Activated CD4-positive, CD25-positive, alpha-beta regulatory T cell treated with anti-CD3 and anti-CD28 coated beads, Interleukin-2, amount 50 U/mL, for 16 hours (primary cell): ENCODE results near the gene SOX13.
"Not testable (repeated sequence)": the region's sequence is repeated elsewhere in the genome, so short reads cannot be mapped to it uniquely, and the experiment has no call there.

ENCODE experiments used
- DNase-seq: peaks from one replicate; pipeline ENCODE4 v3.0.0-alpha.2; 2020; ENCODE audit warnings: low read depth, low spot score

The SOX13 gene

DNA sequence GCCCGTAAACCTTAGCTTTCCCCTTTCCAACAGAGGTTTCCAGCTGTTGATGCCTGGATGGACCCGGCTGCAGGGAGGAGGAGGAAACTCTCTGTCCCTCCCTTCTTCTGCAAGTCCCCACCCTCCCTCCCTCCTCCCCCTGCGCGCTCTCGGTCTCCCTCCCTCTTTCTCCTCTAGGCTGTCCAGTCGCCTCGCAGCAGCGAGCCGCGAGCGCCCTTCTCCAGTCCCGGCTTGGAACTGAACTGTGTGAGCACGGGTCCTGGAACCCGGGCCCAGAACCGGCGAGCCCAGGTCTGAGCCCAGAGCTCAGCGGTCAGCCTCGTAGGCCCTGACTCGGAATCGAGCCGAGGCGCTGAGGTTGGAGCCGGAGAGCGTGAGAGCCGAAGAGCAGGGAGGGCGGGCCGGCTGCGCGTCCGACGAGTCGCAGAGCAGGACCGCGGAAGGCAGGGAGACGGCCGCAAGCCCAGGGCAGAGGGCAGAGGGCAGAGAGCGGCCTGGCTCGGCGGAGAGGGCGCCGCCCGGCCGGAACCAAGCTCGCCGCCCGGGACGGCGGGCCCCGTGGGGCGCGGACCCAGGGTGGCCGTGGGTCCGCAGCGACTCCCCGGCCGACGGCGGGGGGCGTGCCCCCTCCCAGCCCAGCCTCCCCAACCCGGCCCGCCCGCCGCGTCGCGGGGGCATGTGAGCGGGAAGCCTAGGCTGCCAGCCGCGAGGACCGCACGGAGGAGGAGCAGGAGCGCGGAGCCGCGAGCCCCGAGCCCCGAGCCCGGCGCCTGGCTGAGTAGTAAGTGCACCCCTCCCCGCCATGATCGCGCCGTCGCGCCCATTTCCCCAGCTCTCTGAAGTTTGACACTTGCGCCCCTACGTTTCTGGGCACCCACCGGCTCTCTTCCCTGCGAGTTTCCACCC is at the start of gene SOX13:
Gene SOX13, plus strand, starts transcription at position 185 of the 906 bp plus-strand sequence. CDS start 39,801 bp downstream, outside the sequence.
- DNase-seq: no peak

DNA sequence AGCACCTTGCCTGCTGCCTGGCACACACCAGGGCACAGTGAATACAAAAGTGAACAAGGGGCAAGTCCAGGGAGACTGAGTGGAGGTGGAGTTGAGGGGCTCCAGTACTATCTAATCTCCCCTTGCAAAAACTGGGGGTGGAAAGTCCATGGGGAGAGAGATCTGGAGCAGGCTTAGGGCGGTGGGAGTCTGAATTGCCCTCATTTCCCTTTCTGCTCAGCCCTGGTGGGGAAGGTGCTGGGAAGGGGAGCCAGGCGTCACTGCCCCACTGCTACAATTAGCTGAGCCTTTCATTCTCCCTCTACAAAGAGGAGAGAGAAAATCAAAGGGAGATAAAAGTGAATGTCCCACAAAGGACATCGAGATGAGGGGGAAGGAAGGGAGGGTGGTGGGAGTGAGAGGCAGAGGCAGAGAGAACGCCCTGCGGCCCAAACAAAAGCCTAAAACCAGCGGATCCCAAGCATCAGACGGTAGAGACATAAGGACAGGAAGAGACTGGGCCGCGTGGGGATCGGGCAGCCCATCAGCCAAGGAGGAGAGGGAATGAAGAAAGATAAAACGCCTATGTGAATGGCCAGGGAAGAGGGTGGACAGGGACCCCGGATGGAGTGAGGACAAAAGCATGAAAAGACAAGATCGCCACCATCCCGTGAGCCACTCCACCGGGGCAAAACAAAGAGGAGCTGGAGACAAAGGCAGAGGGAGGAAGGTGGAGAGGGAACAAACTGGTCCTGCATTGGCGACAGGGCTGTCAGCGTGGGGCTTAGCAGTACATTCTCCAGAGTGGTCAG is 46.8 kb upstream of the SOX13 start:
- no peak for DNase-seq

DNA sequence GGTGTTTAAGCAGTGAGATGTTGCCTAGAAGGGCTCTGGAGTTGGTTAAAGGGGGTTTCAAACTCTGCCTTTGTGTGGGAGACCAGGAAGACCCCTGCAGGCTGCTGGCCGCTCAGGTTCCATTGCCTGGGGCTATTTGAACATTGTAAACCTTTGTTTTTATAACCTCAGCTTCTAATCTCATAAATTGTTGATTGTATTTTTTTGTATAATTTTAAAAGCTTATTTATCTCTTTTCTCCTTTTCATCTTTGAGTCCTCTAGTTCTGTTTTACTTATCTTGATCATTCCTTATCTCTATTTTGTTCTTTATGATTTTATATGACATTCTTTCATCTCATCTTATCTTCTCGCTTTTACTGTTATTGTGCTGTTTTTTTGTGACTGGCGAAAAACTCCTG is 45.5 kb upstream of the SOX13 start:
- no peak for DNase-seq

DNA sequence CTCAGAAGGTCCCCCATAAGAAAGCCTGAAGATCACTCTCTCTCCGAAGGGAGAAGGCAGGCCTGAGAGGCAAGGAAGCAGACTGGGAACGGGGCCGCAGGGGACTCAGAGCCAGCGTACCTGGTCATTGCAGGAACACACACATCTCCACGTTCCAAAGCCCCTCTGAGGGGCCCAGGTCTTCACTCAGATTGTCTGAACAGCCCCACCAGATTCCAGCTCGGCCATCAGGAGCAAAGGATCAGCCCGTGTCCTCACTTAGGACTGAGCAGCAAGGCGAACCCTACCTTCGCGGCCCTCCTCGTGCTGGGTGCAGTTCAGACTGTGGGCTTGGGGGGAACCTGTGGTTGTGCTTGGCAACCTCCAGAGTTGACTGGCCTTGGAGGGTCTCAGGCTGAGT is 43.9 kb upstream of the SOX13 start:
- no peak for DNase-seq

DNA sequence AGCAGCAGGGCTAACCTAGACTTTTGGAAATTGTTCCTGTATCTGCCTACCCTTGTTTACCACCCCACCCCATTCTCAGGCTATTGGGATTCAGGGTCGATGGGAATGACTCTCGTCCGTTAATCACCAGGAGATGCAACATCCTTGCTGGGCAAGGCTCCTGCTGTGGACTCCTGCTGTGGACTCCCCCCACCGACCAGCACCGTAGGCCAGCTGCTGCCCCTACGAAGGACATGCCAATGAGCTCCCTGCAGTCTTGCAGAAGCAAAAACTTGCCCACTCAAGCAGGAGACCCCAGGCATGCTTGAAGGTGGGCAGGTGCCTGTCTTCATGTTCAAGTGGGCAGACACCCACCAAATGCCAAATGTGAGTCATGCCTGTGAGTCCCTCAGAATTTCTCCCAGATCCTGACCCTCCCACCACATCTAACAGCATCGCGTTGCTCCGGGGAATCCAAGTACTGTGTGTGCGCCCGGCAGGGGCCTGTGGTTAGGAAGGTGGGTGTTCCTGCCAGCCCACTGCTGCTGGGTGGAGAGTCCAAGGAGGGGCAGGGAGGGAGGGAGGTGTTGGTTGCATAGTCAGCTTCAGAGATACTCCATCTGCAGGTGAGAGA is 41.7 kb upstream of the SOX13 start:
- no peak for DNase-seq

DNA sequence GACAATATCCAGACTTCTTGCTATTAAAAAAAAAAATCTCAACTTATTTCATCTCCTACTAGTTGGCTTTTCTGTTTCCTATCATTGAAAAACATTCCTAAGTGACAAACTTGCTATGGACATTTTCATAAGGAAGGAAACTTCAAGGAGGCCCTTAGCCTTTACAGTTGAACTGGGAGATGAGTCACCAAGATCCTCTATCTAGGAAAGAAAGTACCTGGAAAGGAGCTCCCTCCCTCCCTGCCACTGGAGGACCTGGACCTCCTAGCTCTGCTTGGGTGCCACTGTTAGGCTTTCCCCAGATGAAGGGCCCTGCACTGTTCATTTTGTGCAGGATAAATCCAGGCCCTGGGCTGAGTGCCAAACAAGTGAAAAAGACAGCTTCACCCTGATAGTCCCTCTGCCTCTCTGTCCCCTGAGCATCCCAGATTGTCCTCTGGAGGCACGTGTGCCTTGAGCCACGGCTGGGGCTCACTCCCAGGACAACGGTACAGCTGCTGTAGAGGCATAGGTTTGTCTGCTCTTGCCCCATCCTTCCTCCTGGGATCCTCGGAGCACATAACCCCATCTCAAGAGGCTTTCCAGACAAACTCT is 40.2 kb upstream of the SOX13 start:
- no peak for DNase-seq

DNA sequence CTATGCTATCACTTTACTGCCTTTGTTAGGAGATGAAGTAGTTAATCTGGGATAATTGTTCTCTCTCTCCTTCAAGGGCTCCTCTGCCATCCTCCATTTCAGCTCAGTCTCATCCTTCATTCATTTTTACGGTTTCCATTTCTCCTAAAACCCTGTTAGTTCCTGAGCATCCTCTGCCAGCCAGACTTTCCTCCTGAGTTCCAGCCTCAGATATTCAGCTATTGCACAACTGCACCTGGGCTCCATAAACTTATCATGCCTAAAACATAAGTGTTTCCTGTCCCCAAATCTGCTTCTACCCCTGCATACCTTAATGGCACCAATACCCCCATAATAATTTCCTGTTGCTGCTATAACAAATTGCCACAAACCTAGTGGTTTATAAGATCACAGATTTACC is 39.6 kb upstream of the SOX13 start:
- no peak for DNase-seq

DNA sequence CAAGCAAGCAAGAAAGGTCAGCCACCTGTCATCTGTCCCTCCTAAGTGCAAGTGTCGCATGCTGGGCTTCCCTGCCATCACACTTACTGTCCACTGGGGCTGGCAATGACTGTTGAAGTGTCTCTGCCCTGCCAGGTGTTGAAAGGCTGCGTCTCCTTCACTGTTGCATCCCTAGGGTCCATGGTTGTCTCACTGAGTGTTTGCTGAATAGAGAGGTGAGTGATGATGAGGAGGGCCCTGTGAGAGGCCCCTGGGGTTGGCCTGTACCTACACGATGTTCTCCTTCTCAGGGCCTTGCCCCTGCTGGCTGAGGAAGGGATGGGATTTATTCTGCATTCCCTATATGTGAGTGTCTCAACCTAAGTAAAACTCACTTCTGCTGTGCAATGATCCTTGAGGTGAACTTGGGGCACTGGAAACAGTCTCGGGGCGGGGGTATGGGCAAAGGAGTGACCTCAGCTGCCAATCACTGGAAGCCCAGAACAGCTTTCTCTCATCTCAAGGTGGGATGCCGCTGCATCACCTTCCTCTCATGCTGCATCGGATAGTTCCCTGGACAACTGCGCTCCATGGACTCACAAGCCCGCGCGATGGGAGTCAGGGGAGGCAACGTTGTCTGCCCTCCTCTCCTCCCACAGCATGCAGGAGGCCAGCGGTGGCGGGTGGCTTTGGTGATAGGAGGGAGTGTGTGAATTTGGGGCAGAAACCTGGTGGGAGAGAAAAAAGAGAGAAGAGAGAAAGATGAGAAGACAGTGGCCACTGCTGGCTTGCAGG is 35.8 kb upstream of the SOX13 start:
- no peak for DNase-seq

DNA sequence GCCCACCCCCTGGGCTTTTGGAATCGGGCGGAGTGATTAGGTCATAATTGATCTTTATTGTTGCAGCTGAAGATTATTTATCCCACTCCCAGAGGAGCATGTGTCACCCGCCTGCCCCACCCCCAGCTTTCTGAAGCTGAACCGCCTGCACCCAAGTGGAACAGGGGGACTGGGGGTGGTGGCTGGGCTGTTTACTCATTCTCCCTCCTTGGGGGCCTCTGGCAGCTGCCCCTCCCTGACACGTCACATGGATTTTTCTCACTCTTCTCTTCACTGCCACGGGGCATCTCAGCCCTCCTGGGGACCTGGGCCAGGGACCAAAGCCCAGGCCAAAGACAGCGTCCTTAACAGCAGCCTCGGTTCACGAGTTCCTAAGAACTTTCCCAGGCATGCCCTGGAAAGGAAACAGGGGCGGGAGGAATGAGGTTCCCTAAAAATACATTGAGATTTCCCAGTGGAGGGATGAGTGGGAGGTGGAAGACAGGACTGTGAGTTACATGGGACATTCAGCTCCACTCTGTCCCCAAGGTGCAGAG is 31.6 kb upstream of the SOX13 start:
- DNase-seq: no peak

DNA sequence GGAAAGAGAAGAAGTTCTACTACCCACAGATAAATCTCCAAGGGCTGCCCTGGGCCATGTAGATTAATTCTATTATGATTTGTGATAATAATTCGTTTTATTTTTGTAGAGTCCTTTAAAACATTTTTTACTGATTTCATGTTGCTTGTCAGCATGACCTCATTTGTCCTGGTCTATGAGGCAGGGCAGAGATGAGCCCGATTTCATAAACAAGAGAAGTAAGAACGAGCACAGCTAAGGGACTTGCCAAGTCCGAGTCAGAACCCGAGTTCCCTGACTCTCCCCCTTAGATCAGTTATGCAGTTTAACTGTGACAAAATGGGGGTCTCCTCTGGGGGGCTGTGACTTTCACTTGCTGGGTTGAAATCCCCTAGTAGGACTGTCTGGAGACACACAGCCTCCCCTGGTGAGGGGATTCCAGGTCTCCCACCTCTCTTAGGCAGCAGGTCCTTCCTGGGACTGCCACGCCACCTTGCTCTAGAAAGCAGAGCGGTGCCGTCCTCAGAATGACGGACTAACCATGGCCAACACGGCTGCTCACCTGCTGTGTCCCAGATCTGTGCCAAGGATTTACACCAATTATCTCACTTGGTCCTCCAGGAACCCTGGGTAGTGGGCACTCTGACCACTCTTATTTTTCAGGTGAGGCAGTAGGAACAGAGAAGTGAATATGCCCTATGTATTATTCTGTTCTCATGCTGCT is 31.0 kb upstream of the SOX13 start:
- no peak for DNase-seq

DNA sequence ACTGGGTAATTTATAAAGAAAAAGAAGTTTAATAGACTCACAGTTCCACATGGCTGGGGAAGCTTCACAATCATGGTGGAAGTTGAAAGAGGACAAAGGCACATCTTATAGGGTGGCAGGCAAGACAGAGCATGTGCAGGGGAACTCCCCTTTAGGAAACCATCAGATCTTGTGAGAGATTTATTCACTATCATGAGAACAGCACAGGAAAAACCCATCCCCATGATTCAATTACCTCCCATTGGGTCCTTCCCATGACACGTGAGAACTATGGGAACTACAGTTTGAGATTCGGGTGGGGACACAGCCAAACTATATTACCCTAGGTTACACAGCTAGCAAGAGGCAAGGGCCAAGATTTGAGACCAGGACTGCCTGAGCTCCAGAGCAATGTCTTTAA is 30.4 kb upstream of the SOX13 start:
- no peak for DNase-seq

DNA sequence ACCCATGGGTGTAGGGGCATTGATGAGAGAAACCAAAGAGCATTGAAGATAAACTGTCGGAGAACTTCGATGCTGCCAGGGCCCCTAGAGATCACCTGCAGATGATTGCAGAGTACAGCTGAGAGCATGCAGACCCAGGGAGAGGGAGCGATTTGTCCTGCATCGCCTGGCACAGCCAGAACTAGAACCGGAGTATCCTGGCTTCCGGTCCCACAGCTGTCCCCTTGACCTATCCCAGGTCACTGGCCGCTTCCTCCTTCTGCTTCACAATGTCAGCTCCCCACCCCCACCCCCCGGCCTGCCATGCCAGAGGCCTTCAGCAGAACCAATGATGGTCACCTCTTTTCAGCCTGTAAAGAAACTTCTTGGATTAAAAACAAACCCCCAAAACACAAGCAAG is 29.2 kb upstream of the SOX13 start:
- DNase-seq: no peak

DNA sequence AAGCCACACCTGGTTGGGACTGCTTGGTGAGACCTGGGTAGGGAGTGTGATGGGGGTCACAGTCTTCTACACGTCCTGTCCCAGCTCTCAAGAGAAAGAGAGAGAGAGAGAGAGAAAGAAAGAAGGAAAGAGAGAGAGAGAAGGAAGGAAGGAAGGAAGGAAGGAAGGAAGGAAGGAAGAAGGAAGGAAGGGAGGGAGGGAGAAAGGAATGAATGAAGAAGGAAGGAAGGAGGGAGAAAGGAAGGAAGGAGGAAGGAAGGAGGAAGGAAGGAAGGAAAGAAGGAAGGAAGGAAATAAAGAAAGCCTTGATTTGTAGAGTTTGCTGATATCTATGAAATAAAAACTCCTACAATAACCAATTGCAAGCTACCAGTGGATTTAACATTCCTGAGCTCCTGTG is 28.5 kb upstream of the SOX13 start:
- no peak for DNase-seq

DNA sequence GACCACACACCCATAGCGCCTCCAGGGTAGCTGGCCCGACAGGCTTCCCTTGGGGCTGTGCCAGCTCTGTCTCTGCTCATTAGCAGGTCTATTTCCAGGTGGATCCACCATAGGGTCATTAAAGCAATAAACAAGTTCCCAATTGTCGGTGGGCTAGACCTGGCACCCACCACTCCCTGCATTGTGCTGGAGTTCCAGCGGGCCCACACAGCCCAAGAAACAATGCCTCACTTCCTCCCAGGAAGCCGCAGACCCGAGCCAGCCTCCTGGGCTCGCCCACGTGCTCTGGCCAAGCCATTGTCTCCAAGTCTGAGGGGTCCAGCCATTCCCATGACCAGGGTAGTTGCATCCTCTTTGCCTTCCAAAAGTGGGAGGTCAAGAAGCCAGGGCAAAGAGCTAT is 27.5 kb upstream of the SOX13 start:
- no peak for DNase-seq

DNA sequence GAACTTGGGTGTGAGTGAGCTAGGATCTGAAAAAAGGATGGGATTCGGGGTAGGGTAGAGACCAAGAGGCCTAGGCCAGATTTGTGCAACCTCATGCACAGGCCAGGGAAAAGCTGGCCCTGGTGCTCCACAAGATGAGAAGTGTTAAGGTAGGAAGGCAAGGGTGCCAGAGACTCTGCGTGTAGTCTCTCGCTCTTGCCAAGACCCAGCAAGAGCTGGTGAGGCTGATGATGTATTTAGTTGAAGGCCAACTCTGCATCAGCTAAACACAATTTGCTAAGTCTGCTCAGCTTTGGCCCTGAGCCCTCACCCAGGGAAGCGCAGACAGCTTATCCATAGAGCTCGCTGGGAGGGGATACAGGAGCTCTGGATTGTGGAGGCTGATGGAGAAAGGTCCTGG is 26.6 kb upstream of the SOX13 start:
- DNase-seq: no peak

DNA sequence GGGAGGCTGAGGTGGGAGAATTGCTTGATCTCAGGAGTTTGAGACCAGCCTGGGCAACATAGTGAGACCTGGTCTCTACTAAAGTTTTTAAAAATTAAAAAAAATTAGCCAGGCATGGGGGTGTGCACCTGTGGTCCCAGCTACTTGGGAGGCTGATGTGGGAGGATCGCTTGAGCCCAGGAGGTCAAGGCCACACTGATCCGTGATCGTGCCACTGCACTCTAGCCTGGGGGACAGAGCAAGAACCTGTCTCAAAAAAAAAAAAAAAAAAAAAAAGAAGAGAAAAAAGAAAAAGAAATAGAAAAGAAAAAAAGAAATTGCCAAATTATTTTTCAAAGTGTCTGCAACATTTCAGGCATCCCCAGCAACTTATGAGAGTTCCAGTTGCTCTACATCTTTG is 24.1 kb upstream of the SOX13 start:
- not testable (repeated sequence) for DNase-seq

DNA sequence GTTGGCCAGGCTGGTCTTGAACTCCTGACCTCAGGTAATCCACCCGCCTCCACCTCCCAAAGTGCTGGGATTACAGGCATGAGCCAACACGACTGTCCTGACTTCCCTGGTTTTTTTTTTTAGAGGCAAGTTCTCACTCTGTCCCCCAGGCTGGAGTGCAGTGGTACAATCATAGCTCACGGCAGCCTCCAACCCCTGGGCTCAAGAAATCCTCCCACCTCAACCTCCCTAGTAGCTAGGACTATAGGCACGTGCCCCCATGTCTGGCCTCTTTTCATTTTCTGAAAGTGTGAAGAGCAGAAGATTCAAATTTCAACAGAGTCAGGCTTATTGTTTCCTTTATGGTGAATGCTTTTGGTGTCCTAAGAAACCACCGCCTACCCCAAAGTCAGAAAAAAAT is 21.7 kb upstream of the SOX13 start:
- no peak for DNase-seq

DNA sequence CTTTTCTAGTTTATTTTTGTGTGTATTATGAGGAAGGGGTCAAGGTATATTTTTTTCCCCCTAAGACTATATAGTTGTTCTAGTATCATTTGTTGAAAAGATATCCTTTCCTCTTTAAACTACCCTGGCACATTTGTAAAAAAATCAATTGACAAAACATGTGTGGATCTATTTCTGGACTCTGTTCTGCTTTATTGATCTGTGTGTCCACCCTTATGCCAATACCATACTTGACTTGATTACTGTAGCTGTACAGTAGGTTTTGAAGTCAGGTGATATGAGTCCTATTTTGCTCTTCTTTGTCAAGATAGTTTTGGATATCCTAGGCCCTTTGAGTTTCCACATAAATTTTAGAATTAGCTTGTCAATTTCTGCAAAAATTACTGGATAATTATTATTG is 21.2 kb upstream of the SOX13 start:
- no peak for DNase-seq

DNA sequence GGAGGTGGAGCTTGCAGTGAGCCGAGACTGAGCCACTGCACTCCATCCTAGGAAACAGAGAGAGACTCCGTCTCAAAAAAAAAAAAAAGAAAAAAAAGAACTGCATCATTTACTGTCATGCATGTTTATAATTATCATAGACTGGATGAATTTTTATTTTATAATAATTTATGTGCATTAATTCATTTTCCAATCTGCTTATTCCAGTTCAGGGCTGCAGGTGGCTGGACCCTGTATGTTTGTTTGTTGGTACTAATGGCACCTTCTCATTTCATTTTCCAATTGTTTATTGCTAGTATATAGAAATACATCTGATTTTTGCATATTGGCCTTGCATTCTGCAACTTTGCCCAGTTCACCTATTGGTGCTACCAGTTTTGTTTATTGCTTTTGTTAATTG is 19.0 kb upstream of the SOX13 start:
- DNase-seq: no peak

DNA sequence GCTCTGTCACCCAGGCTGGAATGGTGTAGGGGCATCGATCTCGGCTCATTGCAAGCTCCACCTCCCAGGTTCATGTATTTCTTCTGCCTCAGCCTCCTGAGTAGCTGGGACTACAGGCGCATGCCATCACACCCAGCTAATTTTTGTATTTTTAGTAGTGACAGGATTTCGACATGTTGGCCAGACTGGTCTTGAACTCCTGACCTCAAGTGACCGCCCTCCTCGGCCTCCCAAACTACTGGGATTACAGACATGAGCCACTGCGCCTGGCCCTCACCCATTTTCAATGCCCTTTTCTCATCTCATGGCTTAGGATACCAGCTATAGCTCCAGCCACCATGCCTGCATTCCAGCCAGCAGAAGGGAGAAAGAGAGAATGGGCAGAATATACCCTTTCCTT is 12.9 kb upstream of the SOX13 start:
- DNase-seq: no peak
